Measurements from ENCODE around the gene KCNK7. TPM values are rescaled to one million over a fixed set of nuclear protein-coding genes. Genes with fewer than 3 reads are reported as not detected.

KCNK7 gene
- total RNA-seq, 4 donors from 2014 or later = 0.39 to 18.6 TPM; not detected in 2

DNA sequence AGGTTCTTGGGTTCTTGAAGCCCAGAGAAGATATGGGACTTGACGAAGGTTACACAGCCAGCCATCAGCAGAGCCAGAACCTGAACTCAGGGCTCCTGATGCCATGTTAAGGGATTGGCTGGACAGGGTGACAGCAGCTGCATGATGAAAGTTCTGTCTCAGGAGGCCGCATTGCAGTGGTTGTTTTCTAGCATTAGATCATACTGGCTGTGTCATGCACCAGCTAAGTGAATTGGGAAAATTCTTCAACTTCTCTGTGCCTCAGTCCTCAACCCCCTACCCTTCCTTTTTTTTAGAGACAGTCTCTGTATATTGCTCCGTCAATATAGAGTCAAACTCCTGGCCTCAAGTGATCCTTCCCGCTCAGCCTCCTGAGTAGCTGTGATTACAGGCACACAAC lies 32.0 kb downstream of the KCNK7 start:
- Histone ChIP-seq H3K9me3 (no peaks in the 10 kb centered on the region), H3K4me1 (peaks cover 45 to 48% of the 10 kb centered on the region in 2 donors), H3K27ac (no peak overlapping the region), H3K36me3 (no peaks in the 10 kb centered on the region), H3K4me3 (no peak overlapping the region), H3K27me3 (no peaks in the 10 kb centered on the region)
- ATAC-seq = no peak
- TF ChIP-seq, protein P1, sequence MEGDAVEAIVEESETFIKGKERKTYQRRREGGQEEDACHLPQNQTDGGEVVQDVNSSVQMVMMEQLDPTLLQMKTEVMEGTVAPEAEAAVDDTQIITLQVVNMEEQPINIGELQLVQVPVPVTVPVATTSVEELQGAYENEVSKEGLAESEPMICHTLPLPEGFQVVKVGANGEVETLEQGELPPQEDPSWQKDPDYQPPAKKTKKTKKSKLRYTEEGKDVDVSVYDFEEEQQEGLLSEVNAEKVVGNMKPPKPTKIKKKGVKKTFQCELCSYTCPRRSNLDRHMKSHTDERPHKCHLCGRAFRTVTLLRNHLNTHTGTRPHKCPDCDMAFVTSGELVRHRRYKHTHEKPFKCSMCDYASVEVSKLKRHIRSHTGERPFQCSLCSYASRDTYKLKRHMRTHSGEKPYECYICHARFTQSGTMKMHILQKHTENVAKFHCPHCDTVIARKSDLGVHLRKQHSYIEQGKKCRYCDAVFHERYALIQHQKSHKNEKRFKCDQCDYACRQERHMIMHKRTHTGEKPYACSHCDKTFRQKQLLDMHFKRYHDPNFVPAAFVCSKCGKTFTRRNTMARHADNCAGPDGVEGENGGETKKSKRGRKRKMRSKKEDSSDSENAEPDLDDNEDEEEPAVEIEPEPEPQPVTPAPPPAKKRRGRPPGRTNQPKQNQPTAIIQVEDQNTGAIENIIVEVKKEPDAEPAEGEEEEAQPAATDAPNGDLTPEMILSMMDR (IDR thresholded peaks at IDR 0.05 in 4 of 5, conservative IDR thresholded peaks at IDR 0.05 in 1 of 5) = no peak
- no peak for TF ChIP-seq POLR2A (IDR thresholded peaks at IDR 0.05)
- intact Hi-C loops (cut with DNase I; ENCODE audit: low total_unique reads) (no loop called here), in situ Hi-C loops (cut with MboI; ENCODE audit: low sequenced_read_pairs in 4 of 4) (no loop called here)
- no peak for DNase-seq

DNA sequence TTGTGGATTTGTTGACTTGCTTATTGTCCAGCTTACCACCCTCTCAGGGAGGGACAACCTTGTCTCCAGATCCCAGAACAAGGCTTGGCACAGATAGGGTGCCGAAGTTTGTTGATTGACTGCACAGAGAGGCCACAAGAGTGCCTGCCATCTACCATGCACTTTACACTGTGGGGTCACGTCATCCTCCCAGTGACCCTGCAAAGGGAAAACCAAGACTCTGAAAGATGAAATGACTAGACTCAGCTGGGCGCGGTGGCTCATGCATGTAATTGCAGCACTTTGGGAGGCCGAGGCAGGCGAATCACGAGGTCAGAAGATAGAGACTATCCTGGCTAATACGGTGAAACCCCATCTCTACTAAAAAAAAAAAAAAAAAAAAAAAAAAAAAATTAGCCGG lies 32.8 kb downstream of the KCNK7 start:
- in situ Hi-C loops (cut with MboI; ENCODE audit: low sequenced_read_pairs in 4 of 4) = no loop called here
- peaks cover 42 to 44% of the 10 kb centered on the region in 2 donors for H3K4me1 ChIP-seq
- DNase-seq = no peak

DNA sequence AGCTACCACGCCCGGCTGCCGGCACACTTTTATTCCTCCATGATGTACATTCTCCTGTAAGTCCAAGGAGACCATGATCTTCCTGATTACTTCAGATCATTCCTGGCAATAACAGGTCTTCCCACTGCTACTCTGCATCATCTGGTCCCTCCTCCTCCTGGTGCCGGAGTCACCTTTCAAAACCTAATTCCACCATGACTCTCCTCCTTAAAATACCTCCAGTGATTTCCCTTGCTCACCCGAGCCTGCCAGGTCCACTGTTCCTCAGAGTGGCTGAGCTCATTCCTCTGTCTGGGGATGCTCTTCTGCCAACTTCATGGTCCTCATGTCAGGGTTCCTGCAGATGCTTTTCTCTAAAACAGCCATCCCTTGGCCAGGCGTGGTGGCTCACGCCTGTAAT lies 33.6 kb downstream of the KCNK7 start:
- TF ChIP-seq, protein P1 (IDR thresholded peaks at IDR 0.05 in 4 of 5, conservative IDR thresholded peaks at IDR 0.05 in 1 of 5) = no peak
- no peak for TF ChIP-seq POLR2A (IDR thresholded peaks at IDR 0.05)
- H3K4me3 ChIP-seq = no peak overlapping the region
- in situ Hi-C loops (cut with MboI; ENCODE audit: low sequenced_read_pairs in 4 of 4) (no loop called here), intact Hi-C loops (cut with DNase I; ENCODE audit: low total_unique reads) (no loop called here)
- no peaks in the 10 kb centered on the region for H3K27me3 ChIP-seq
- H3K27ac ChIP-seq = peak overlapping the region; percentile 49 to 98 (median 84)
- peak in 1 of 2 donors; percentile 70 for DNase-seq
- peak; percentile 36 to 43 for ATAC-seq
- peaks cover 44% of the 10 kb centered on the region in 2 donors for H3K4me1 ChIP-seq
- H3K9me3 ChIP-seq = no peaks in the 10 kb centered on the region
- no peaks in the 10 kb centered on the region for H3K36me3 ChIP-seq

More for the DNA sequence above, 32.8 kb downstream of the KCNK7 start:
- no peak overlapping the region for H3K4me3 ChIP-seq
- TF ChIP-seq, protein P1 (IDR thresholded peaks at IDR 0.05 in 4 of 5, conservative IDR thresholded peaks at IDR 0.05 in 1 of 5) = no peak
- no peak for TF ChIP-seq POLR2A (IDR thresholded peaks at IDR 0.05)
- intact Hi-C loops (cut with DNase I; ENCODE audit: low total_unique reads) = no loop called here
- no peaks in the 10 kb centered on the region for H3K9me3 ChIP-seq
- H3K36me3 ChIP-seq = no peaks in the 10 kb centered on the region
- H3K27ac ChIP-seq = peak overlapping the region in 3 of 4 donors; percentile 49 to 98 (median 96)
- no peaks in the 10 kb centered on the region for H3K27me3 ChIP-seq
- ATAC-seq = no peak

DNA sequence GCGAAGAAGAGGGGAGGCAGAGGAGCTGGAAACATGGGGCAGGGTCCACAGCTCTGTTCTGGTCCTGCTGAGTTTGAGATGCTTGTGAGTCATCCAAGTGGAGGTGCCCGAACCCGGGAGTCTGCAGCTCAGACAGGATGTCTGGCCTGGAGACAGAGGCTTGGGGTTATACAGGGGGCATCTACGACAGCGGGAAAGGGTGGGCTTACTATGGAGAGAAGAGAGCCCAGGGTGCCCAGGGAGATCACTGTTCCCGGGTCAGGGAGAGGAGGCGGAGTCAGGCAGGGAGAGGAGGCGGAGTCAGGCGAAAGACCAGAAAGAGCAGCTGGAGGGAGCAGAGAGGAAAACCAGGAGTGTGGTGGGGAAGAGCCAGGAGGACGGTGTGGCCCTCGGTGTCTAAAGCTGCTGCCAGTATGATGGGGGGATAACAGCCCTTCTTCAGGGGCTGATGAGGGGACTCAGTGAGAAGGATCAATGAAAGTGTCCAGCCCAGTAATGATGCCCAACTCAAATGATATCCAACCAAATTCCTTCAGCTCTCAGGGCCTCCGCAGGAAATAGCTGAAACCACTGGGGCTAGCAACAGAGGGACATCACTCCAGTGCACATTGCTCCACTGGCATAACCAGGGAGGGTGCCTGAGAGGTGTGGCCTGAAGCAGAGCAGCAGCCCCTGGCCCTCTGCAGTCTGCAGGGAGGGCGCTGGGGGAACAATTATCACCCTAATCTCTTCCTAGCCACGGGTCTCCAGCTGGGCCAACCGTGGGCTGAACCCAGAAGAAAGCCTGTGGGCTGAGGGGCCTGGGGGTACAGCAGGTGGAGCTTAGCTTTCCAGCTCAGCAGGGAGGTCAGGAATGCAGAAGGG lies 34.8 kb downstream of the KCNK7 start:
- peak in 1 of 2 donors; percentile 70 for DNase-seq
- H3K4me1 ChIP-seq = peaks cover 56 to 57% of the 10 kb centered on the region in 2 donors

More for the DNA sequence above, 34.8 kb downstream of the KCNK7 start:
- peak in 1 of 2 donors; percentile 19 for ATAC-seq
- in situ Hi-C loops (cut with MboI; ENCODE audit: low sequenced_read_pairs in 4 of 4) (no loop called here), intact Hi-C loops (cut with DNase I; ENCODE audit: low total_unique reads) (loop anchor here (1.0 kb wide), 1 partner anchor 9 kb away; no protein-coding TSS in a partner anchor)
- Histone ChIP-seq H3K4me3 (no peak overlapping the region), H3K27ac (peak overlapping the region; percentile 95 to 99 (median 97)), H3K36me3 (no peaks in the 10 kb centered on the region), H3K27me3 (no peaks in the 10 kb centered on the region), H3K9me3 (no peaks in the 10 kb centered on the region)
- TF ChIP-seq POLR2A (IDR thresholded peaks at IDR 0.05) = no peak
- TF ChIP-seq, protein P1 (IDR thresholded peaks at IDR 0.05 in 4 of 5, conservative IDR thresholded peaks at IDR 0.05 in 1 of 5) = no peak
